Measurements from ENCODE around the gene LRP8. TPM values are rescaled to one million over a fixed set of nuclear protein-coding genes. Genes with fewer than 3 reads are reported as not detected.

LRP8 gene
- total RNA-seq, 1 donor from 2014 or later: 15.6 TPM

DNA sequence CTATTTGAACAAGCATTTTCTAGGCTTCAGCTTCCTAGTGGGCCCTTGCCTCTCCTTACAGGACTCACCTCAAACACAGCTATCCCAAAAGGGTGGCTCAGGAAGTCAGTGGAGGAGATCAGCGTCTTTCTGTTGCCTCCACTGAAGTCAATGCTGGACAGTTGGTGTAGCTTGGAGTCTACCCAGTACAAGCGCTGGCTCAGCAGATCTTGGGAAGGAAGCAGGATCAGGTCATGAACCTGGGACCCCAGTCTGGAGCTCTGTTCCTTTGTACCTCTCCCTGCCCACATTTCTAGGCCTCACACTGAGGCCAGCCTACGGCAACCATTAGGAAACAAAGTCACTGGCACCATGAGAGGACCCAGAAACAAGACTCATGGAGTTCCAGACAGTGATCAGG lies 65.9 kb downstream of the LRP8 start:
- Histone ChIP-seq H3K4me3 (no peak overlapping the region), H4K20me1 (ENCODE audit: low read depth) (no peaks in the 10 kb centered on the region), H3K27ac (no peak overlapping the region), H2AFZ (replicated peaks) (no peak overlapping the region), H3K4me2 (no peak overlapping the region), H3K27me3 (no peaks in the 10 kb centered on the region), H3K36me3 (no peaks in the 10 kb centered on the region), H3K79me2 (ENCODE audit: low read depth) (no peaks in the 10 kb centered on the region), H3K9me3 (ENCODE audit: low read depth) (no peaks in the 10 kb centered on the region), H3K9ac (no peak overlapping the region), H3F3A (ENCODE audit: low read depth) (no peaks in the 10 kb centered on the region), H3K4me1 (no peaks in the 10 kb centered on the region)
- no peak overlapping the region for H3K4me3 Mint-ChIP-seq
- no peaks in the 10 kb centered on the region for H3K4me1 Mint-ChIP-seq
- H3K9me3 Mint-ChIP-seq: no peaks in the 10 kb centered on the region
- H3K27me3 Mint-ChIP-seq (ENCODE audit: insufficient read depth, low read depth): peaks cover 5% of the 10 kb centered on the region
- TF ChIP-seq CTCF (IDR thresholded peaks at IDR 0.05): no peak
- no peak for TF ChIP-seq EZH2phosphoT487 (IDR thresholded peaks at IDR 0.05)
- no peak for TF ChIP-seq EZH2 (IDR thresholded peaks at IDR 0.05)
- no peak for DNase-seq (ENCODE audit: low spot score)
- H3K36me3 Mint-ChIP-seq: peaks cover 20% of the 10 kb centered on the region
- H3K27ac Mint-ChIP-seq: no peak overlapping the region

DNA sequence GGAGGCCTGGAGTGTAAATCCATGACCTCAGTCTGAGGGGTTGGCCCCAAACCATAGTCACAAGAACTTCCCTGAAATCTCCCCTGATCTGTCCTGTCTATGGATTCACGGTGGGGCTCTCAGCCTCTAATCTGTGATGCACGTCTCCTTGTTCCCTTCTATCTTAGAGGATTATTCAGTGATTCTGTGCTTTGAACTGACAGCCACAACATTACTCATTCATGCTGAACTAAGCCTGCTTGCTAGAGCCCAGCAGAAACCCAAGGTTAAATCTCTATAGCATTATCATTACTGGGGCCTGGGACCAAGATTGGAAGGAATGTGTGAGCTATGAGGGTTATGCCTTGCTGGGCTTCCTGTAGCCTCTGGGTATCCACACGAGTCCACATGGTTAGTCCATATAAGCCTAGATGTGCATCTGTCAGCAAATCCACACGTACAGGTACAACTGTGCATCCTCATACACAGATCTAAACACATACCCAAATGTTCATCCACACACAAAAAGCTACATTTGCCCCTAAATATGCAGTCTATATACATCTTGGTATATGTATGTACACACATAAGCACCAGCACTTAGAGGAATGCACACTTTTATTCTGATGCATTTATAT lies 67.1 kb downstream of the LRP8 start:
- DNase-seq (ENCODE audit: low spot score): no peak
- Mint-ChIP-seq H3K4me1 (no peaks in the 10 kb centered on the region), H3K27ac (no peak overlapping the region), H3K9me3 (no peaks in the 10 kb centered on the region), H3K4me3 (no peak overlapping the region), H3K36me3 (peaks cover 15% of the 10 kb centered on the region), H3K27me3 (ENCODE audit: insufficient read depth, low read depth) (peaks cover 3% of the 10 kb centered on the region)
- Histone ChIP-seq H2AFZ (replicated peaks) (no peak overlapping the region), H3F3A (ENCODE audit: low read depth) (no peaks in the 10 kb centered on the region), H3K79me2 (ENCODE audit: low read depth) (no peaks in the 10 kb centered on the region), H3K27ac (no peak overlapping the region), H3K4me3 (no peak overlapping the region), H3K9ac (no peak overlapping the region), H3K9me3 (ENCODE audit: low read depth) (no peaks in the 10 kb centered on the region), H3K4me2 (no peak overlapping the region), H3K4me1 (no peaks in the 10 kb centered on the region), H3K27me3 (no peaks in the 10 kb centered on the region), H3K36me3 (no peaks in the 10 kb centered on the region), H4K20me1 (ENCODE audit: low read depth) (no peaks in the 10 kb centered on the region)
- TF ChIP-seq EZH2phosphoT487 (IDR thresholded peaks at IDR 0.05): no peak
- TF ChIP-seq CTCF (IDR thresholded peaks at IDR 0.05): no peak
- TF ChIP-seq EZH2 (IDR thresholded peaks at IDR 0.05): no peak

GRCh38 chr1:53259932-53260331 lies 67.9 kb downstream of the LRP8 start:
- TF ChIP-seq EZH2phosphoT487 (IDR thresholded peaks at IDR 0.05) (no peak), CTCF (IDR thresholded peaks at IDR 0.05) (no peak)
- H4K20me1 ChIP-seq (ENCODE audit: low read depth): no peaks in the 10 kb centered on the region
- H3K27ac Mint-ChIP-seq: no peak overlapping the region
- no peaks in the 10 kb centered on the region for H3K27me3 ChIP-seq
- H3K79me2 ChIP-seq (ENCODE audit: low read depth): no peaks in the 10 kb centered on the region
- no peak overlapping the region for H3K4me3 ChIP-seq
- H3K27ac ChIP-seq: no peak overlapping the region
- H2AFZ ChIP-seq (replicated peaks): no peak overlapping the region
- H3K9me3 Mint-ChIP-seq: no peaks in the 10 kb centered on the region
- H3K27me3 Mint-ChIP-seq (ENCODE audit: insufficient read depth, low read depth): peaks cover 3% of the 10 kb centered on the region
- no peaks in the 10 kb centered on the region for H3K4me1 Mint-ChIP-seq
- H3K4me3 Mint-ChIP-seq: no peak overlapping the region
- H3K9ac ChIP-seq: no peak overlapping the region
- H3F3A ChIP-seq (ENCODE audit: low read depth): no peaks in the 10 kb centered on the region
- DNase-seq (ENCODE audit: low spot score): no peak
- no peaks in the 10 kb centered on the region for H3K36me3 ChIP-seq
- no peaks in the 10 kb centered on the region for H3K9me3 ChIP-seq (ENCODE audit: low read depth)
- H3K4me1 ChIP-seq: no peaks in the 10 kb centered on the region
- no peak overlapping the region for H3K4me2 ChIP-seq
- peaks cover 15% of the 10 kb centered on the region for H3K36me3 Mint-ChIP-seq
